GM12801 (cell line): ENCODE results near the gene NSFL1C.
A peak's percentile ranks its signal among the peaks of the same experiment; 100 is the strongest.

ENCODE experiments used
- TF ChIP-seq, protein P1 (sequence below): IDR thresholded peaks from one replicate; pipeline ENCODE4 v1.5.1; 2011; ENCODE audit warnings: control low read depth; ENCODE audit not compliant: insufficient read length; ENCODE audit errors: extremely low read depth

Gene NSFL1C

DNA sequence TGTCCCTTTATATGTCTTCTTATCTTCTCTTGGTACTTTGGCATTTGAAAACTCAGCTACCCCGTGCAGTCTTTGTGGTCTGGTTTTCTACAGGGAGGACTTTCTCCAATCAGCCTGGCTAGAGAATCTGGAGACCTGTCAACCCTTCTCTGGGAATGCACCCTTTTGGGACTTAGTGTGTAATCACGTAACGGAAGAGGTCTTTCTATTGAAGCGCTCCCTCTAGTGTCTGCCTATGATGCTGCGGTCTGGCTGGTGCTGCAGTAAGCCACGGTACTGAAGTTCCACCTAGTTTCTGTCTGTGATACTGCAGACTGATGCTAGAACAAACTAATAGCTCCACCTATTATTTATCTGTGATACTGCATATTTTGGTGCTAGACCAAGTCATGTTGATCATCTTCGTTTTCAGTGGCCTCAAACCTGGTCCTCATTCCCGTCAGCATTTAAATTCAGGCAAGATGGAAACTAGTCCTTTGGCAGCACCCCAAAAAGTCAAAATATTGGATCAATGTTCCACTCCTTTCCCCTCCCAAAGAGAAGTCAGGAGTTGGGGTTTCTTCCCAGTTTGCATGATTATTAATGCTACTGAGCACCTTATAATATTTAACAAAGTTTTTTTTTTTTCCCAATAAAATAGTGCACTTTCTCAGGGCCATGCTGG is 37.0 kb upstream of the NSFL1C start:
- TF ChIP-seq, protein P1, sequence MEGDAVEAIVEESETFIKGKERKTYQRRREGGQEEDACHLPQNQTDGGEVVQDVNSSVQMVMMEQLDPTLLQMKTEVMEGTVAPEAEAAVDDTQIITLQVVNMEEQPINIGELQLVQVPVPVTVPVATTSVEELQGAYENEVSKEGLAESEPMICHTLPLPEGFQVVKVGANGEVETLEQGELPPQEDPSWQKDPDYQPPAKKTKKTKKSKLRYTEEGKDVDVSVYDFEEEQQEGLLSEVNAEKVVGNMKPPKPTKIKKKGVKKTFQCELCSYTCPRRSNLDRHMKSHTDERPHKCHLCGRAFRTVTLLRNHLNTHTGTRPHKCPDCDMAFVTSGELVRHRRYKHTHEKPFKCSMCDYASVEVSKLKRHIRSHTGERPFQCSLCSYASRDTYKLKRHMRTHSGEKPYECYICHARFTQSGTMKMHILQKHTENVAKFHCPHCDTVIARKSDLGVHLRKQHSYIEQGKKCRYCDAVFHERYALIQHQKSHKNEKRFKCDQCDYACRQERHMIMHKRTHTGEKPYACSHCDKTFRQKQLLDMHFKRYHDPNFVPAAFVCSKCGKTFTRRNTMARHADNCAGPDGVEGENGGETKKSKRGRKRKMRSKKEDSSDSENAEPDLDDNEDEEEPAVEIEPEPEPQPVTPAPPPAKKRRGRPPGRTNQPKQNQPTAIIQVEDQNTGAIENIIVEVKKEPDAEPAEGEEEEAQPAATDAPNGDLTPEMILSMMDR = peak; percentile 98

DNA sequence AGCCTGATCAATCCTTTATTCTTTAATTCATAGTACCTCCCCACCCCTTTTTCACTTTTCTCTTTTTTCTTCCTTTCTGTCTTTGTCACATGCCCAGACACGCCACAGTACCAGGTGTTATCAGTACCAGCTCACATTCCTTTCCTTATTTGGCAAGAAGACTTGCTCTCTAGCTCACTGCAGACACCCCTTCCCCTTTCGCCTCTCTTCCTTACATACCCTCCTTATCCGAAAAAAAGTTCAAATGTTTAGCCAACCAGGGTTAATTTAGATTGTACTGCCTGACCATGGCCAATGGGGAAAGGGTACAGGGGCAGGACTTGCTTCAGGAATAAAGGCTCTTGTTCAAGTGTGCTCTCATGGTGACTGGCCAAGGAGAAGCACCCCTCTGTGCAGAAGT is 33.8 kb upstream of the NSFL1C start:
- TF ChIP-seq, protein P1 = no peak

DNA sequence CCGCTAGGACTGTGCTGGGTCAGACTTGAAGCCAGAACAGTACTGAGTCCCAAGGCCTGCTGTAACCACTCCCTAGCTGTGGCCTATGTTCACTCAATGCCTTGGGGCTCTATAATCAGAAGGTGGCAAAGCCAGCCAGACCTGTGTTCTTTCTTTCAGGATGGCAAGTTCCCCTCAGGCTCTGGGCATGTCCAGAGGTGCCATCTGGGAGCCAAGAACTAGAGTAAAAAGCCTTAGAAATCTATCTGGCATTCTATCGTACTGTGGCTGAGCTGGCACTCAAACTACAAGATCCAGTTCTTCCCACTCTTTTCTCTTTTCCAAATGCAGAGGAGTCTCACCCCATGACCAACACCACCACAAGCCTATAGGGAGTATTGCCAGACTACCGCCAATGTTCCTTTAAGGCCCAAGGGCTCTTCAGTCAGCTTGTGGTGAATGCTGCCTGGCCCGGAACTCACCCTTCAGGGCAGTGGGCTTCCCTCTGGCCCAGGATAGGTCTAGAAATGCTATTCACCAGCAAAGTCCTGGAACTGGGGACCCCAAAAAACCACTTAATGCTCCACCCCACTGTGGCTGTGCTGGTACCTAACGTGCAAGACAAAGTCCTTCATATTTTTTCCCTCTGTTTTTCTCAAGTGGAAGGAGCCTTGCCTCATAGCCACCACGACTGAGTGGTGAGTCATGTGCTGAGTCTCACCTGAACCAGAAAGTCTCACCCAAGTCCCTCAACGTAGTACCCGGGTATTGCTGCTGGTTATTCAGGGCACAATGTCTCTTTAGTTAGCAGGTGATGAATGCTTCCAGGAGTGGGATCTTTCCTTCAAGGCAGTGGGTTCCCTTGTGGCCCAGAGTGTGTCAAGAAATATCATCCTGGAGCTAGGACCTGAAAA is 33.1 kb upstream of the NSFL1C start:
- TF ChIP-seq, protein P1 = no peak

DNA sequence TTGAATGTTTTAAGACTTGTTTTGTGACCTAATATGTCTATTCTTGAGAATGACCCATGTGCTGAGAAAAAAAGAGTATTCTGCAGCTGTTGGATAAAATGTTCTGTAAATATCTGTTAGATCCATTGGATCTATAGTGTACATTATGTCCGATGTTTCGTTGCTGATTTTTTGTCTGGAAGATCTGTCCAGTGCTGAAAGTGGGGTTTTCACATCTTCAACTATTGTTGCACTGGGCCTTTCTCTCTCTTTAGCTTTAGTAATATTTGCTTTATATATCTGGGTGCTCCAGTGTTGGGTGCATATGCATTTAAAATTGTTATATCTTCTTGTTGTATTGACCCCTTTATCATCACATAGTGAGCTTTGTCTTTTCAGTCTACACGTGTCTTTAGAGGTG is 30.3 kb upstream of the NSFL1C start:
- TF ChIP-seq, protein P1 = no peak

DNA sequence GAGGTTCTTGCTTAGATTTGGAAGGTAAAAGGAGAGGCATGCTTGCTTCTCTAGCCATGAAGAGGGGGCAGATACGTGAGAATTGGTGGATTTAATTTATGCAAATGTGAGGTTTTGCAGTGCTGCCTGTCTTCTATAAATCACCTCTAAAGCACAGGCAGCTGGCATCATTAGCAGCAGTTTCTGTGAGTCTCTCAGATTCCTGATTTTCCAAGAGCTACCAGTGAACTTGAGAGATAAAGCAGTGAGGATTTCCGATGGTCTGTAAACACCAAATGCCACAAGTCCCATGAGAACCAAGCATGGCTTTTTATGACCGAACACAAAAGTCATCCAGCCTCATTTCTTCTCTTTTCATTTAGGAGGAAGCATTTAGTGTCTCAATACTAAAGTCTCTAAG is 27.8 kb upstream of the NSFL1C start:
- TF ChIP-seq, protein P1 = no peak

DNA sequence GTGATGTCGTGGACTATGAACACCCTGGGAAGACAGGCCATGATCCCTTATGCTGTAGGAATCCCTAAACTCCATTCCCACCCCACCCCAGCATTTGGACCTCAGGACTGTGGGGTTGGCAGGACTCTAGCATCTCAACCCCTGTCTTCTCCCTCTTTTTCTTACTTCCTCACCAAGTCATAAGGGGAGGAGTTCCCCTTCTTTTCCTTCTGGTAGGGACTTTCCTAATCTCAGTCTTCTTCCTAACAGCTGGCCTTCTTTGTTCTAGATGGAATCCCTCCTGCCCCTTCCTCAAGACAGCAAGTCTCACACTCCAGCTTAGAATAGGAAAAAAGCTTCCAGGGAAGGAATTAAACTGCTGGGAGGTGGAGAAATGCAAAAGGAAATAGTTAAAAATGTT is 26.9 kb upstream of the NSFL1C start:
- TF ChIP-seq, protein P1 = no peak

DNA sequence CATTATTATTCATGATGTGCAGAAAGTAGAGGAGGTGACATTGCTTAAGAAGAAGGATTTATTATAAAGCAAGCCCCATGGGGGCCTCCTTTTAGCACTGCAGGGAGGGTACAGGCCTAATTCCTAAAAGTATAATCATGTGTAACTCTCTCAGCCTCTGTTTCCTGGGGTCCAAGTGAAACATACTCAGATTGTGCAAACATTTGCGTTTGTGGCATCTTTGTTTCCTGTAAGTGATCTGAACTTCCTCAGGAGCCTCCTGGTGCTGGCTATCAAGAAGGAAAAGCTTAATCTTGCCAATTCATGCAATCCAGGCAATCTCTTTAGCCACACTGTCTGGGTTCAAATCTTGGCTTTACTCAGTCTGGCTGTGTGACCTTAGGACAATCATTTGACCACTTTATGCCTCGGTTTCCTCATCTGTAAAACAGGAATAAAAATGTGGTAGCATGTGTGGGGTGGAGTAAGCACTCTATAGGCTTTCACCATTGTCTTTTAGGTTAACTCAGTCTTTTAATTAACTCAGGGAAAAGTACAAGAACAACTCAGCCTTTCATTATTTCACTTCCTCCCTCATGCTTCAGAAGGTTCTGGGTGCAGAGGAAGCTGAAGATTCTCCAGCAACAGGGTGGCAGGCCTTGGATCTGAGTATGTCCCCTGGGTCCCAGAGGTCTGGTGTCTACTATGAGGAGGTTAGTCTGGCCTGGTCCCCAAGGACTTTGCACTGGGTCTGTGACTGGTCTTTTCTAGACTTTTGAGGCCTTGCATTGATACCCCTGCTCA is 25.4 kb upstream of the NSFL1C start:
- TF ChIP-seq, protein P1 = no peak
